HEK293 (cell line): ENCODE data around the gene SVIL.

ENCODE experiments used
- CTCF ChIA-PET: fragments of 350-600 bp; formaldehyde crosslinking; extraction: SDS; loops from one replicate; lab custom pipeline; 2021; ENCODE audit warnings: antibody characterized with exemption; lab: Yijun Ruan, JAX
- POLR2A ChIA-PET: fragments of 300-600 bp; formaldehyde crosslinking; extraction: SDS; loops from one replicate; lab custom pipeline; 2020; ENCODE audit warnings: antibody characterized with exemption, inconsistent platforms; lab: Yijun Ruan, JAX
- H3K27ac ChIP-seq: fragments of 200-500 bp; sonication (Bioruptor generic); 2 replicates; pipeline ENCODE4 v1.5.1; 2014; ENCODE audit warnings: low read depth, low read length, control low read depth, inconsistent platforms; ENCODE audit errors: extremely low read depth
- H3K36me3 ChIP-seq, 2 experiments: fragments of 200-500 bp in 1 of 2; sonication (Bioruptor generic) in 1 of 2; 1 replicate in 1 of 2; 2 replicates in 1 of 2; pipeline ENCODE4 v1.5.1; 2014 to 2017; ENCODE audit warnings: inconsistent platforms in 2 of 2, low read length in 2 of 2; ENCODE audit not compliant: control insufficient read depth in 2 of 2, insufficient read depth in 1 of 2
- H3K4me1 ChIP-seq: fragments of 200-500 bp; sonication (Bioruptor generic); 2 replicates; pipeline ENCODE4 v1.5.1; 2014; ENCODE audit warnings: mild to moderate bottlenecking, low read length, inconsistent platforms; ENCODE audit not compliant: control insufficient read depth, insufficient read depth
- H3K4me3 ChIP-seq: 2 replicates; pipeline ENCODE4 v1.5.1; 2011; ENCODE audit warnings: low read depth, mild to moderate bottlenecking, control low read depth, low read length, moderate library complexity
- H3K9me3 ChIP-seq: fragments of 200-500 bp; sonication (Bioruptor generic); 2 replicates; pipeline ENCODE4 v1.5.1; 2014; ENCODE audit warnings: low read depth, low read length, inconsistent platforms; ENCODE audit not compliant: control insufficient read depth, insufficient read depth
- EGR2 ChIP-seq: fragments of 450-650 bp; formaldehyde crosslinking; IDR thresholded peaks from 2 replicates; pipeline ENCODE4 v1.5.1; 2016; ENCODE audit warnings: low read depth, missing biosample characterization, missing genetic modification characterization
- ELK4 ChIP-seq: IDR thresholded peaks from 2 replicates; pipeline ENCODE4 v1.6.1; 2011; ENCODE audit warnings: mild to moderate bottlenecking, low read depth, low read length, borderline replicate concordance
- GFI1B ChIP-seq: fragments of 450-650 bp; formaldehyde crosslinking; IDR thresholded peaks from 2 replicates; pipeline ENCODE4 v1.5.1; 2016; ENCODE audit warnings: missing biosample characterization, missing genetic modification characterization
- GLIS2 ChIP-seq: fragments of 450-650 bp; formaldehyde crosslinking; IDR thresholded peaks from 2 replicates; pipeline ENCODE4 v1.5.1; 2016; ENCODE audit warnings: missing biosample characterization, missing genetic modification characterization
- HIC1 ChIP-seq: fragments of 450-650 bp; formaldehyde crosslinking; IDR thresholded peaks from 2 replicates; pipeline ENCODE4 v1.5.1; 2016; ENCODE audit warnings: missing biosample characterization, missing genetic modification characterization
- MEIS1 ChIP-seq: sonication (generic); formaldehyde crosslinking; IDR thresholded peaks from 2 replicates; pipeline ENCODE4 v1.8.1; 2022; ENCODE audit warnings: missing genetic modification reagents, mild to moderate bottlenecking, borderline replicate concordance
- PRDM6 ChIP-seq: fragments of 450-650 bp; formaldehyde crosslinking; IDR thresholded peaks from 2 replicates; pipeline ENCODE4 v1.5.1; 2017; ENCODE audit warnings: missing biosample characterization, missing genetic modification characterization
- ZBTB11 ChIP-seq: fragments of 450-650 bp; formaldehyde crosslinking; conservative IDR thresholded peaks from 2 replicates; pipeline ENCODE4 v1.5.1; 2016; ENCODE audit warnings: low read depth, missing biosample characterization, missing genetic modification characterization
- ZBTB48 ChIP-seq: fragments of 450-650 bp; formaldehyde crosslinking; IDR thresholded peaks from 2 replicates; pipeline ENCODE4 v1.5.1; 2016; ENCODE audit warnings: missing biosample characterization, missing genetic modification characterization
- ZNF133 ChIP-seq: fragments of 450-650 bp; formaldehyde crosslinking; IDR thresholded peaks from 2 replicates; pipeline ENCODE4 v1.5.1; 2016; ENCODE audit warnings: missing biosample characterization, missing genetic modification characterization
- ZNF157 ChIP-seq: fragments of 450-650 bp; formaldehyde crosslinking; IDR thresholded peaks from 2 replicates; pipeline ENCODE4 v1.5.1; 2016; ENCODE audit warnings: missing biosample characterization, missing genetic modification characterization
- ZNF324 ChIP-seq: fragments of 450-650 bp; formaldehyde crosslinking; IDR thresholded peaks from 2 replicates; pipeline ENCODE4 v1.5.1; 2016; ENCODE audit warnings: missing biosample characterization, missing genetic modification characterization
- ZNF394 ChIP-seq: fragments of 450-650 bp; formaldehyde crosslinking; IDR thresholded peaks from 2 replicates; pipeline ENCODE4 v1.5.1; 2016; ENCODE audit warnings: missing biosample characterization, missing genetic modification characterization, mild to moderate bottlenecking, moderate library complexity, borderline replicate concordance
- ZNF449 ChIP-seq: fragments of 450-650 bp; formaldehyde crosslinking; IDR thresholded peaks from 2 replicates; pipeline ENCODE4 v1.5.1; 2017; ENCODE audit warnings: missing biosample characterization, mild to moderate bottlenecking, missing genetic modification characterization, moderate library complexity
- ZNF513 ChIP-seq: fragments of 450-650 bp; IDR thresholded peaks from 2 replicates; pipeline ENCODE4 v1.5.1; 2018; ENCODE audit warnings: missing biosample characterization, missing genetic modification characterization
- ZNF518A ChIP-seq: fragments of 450-650 bp; formaldehyde crosslinking; conservative IDR thresholded peaks from 2 replicates; pipeline ENCODE4 v1.5.1; 2016; ENCODE audit warnings: low read depth, missing biosample characterization, missing genetic modification characterization
- ZNF529 ChIP-seq: fragments of 450-650 bp; formaldehyde crosslinking; IDR thresholded peaks from 2 replicates; pipeline ENCODE4 v1.5.1; 2017; ENCODE audit warnings: missing genetic modification characterization, missing biosample characterization; ENCODE audit not compliant: insufficient replicate concordance
- ZNF548 ChIP-seq: fragments of 450-650 bp; formaldehyde crosslinking; IDR thresholded peaks from 2 replicates; pipeline ENCODE4 v1.5.1; 2016; ENCODE audit warnings: missing biosample characterization, missing genetic modification characterization
- ZNF621 ChIP-seq: fragments of 450-650 bp; formaldehyde crosslinking; IDR thresholded peaks from 2 replicates; pipeline ENCODE4 v1.5.1; 2017; ENCODE audit warnings: missing biosample characterization, missing genetic modification characterization
- ZNF843 ChIP-seq: fragments of 450-650 bp; formaldehyde crosslinking; IDR thresholded peaks from 2 replicates; pipeline ENCODE4 v1.5.1; 2016; ENCODE audit warnings: missing biosample characterization, missing genetic modification characterization

Gene SVIL

GRCh38 chr10:29522918-29523317 is 111.9 kb downstream of the SVIL start:
- H3K36me3 ChIP-seq = peaks cover 4 to 41% of the 10 kb centered on the region in 2 experiments
- TF ChIP-seq PRDM6 (no peak), ZNF529 (tag by site-specific recombination) (no peak), ZNF449 (tag by site-specific recombination) (no peak), ZNF324 (tag by site-specific recombination) (no peak), GLIS2 (tag by site-specific recombination) (no peak), GFI1B (tag by site-specific recombination) (no peak), ZNF548 (no peak), ZNF518A (tag by site-specific recombination) (no peak), ZBTB11 (tag by site-specific recombination) (no peak), ZNF513 (tag by site-specific recombination) (no peak), ELK4 (no peak), ZNF133 (tag by site-specific recombination) (no peak), ZNF157 (tag by site-specific recombination) (no peak), ZBTB48 (no peak), HIC1 (tag by site-specific recombination) (no peak), ZNF621 (tag by site-specific recombination) (no peak), MEIS1 (CRISPR knock-in tag) (no peak), ZNF394 (tag by site-specific recombination) (no peak), EGR2 (tag by site-specific recombination) (no peak), ZNF843 (tag by site-specific recombination) (no peak)
- TF ChIP-seq, all 188 proteins: peak for 0
- Histone ChIP-seq H3K4me3 (no peak overlapping the region), H3K9me3 (no peaks in the 10 kb centered on the region), H3K4me1 (no peaks in the 10 kb centered on the region), H3K27ac (no peak overlapping the region)
- POLR2A ChIA-PET = no interaction called here
- CTCF ChIA-PET = interaction anchor here (0.9 to 3.5 kb wide), 3 partner anchors 10 to 27 kb away, joined by 3 to 25 read pairs (median 24); no protein-coding TSS in a partner anchor
